ENCODE data around the gene TAS2R42.

DNA sequence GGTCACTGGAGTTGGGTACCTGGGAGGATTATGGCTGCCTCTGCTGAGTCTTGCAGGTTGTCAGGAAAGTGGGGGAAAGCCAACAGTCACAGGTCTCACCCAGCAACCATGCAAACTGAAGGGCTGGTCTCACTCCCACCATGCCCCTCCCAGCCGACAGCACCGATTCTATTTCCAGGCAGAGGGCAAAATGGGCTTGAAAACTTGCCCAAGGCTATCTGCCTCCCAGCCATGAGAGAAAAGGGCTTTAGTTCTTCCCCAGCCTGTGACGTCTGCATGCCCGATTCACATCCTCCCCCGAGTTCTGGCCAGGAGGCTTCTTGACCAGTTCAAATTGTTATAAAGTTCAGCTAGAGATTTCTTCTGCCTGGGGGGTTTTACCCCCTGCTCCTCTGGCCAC lies 42.4 kb downstream of the TAS2R42 start:
- TF ChIP-seq CTCF (IDR thresholded peaks at IDR 0.05; ENCODE audit: insufficient read depth, low read length) (no peak), POLR2AphosphoS5 (IDR thresholded peaks at IDR 0.05; ENCODE audit: low read depth) (no peak)
